ENCODE measurements around the gene CHRNB2.

DNA sequence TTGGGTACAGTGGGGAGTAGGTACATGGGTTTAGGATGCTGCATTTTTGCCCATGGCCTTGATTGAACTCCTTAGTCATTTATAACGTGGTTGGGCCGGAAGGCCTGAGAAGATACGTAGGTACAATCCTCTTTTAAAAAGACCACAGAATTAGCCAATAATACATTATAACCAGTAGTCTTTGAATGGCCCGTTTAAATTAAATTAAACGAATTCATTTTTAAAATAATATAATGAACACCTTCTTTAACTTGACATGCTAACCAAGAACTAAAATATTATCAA lies 60.5 kb downstream of the CHRNB2 start:
- TF ChIP-seq, protein P1, sequence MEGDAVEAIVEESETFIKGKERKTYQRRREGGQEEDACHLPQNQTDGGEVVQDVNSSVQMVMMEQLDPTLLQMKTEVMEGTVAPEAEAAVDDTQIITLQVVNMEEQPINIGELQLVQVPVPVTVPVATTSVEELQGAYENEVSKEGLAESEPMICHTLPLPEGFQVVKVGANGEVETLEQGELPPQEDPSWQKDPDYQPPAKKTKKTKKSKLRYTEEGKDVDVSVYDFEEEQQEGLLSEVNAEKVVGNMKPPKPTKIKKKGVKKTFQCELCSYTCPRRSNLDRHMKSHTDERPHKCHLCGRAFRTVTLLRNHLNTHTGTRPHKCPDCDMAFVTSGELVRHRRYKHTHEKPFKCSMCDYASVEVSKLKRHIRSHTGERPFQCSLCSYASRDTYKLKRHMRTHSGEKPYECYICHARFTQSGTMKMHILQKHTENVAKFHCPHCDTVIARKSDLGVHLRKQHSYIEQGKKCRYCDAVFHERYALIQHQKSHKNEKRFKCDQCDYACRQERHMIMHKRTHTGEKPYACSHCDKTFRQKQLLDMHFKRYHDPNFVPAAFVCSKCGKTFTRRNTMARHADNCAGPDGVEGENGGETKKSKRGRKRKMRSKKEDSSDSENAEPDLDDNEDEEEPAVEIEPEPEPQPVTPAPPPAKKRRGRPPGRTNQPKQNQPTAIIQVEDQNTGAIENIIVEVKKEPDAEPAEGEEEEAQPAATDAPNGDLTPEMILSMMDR (IDR thresholded peaks at IDR 0.05; ENCODE audit: insufficient read depth, low read length, poor library complexity, severe bottlenecking) = no peak
- no peak for TF ChIP-seq EZH2phosphoT487 (conservative IDR thresholded peaks at IDR 0.05; ENCODE audit: low read length)
